Caco-2 (cell line): ENCODE results near the gene TM4SF18. TPM values are rescaled to one million over a fixed set of nuclear protein-coding genes. Genes with fewer than 3 reads are reported as not detected.
A peak's percentile ranks its signal among the peaks of the same experiment; 100 is the strongest.

Source experiments
- BruUV-seq: library from RNA; stranded (reverse); fragments of 400-500 nt; replicated peaks from 2 replicates; lab custom pipeline; 2021; lab: Mats Ljungman, UMichigan
- CTCF ChIA-PET: fragments of 300-600 bp; sonication (Branson Sonifier 250); formaldehyde crosslinking; loops from one replicate; lab custom pipeline; 2022; ENCODE audit warnings: antibody characterized with exemption; lab: Charles Lee
- POLR2A ChIA-PET: fragments of 300-600 bp; sonication (Branson Sonifier 250); formaldehyde crosslinking; loops from one replicate; lab custom pipeline; 2022; ENCODE audit warnings: antibody characterized with exemption; lab: Charles Lee
- DNase-seq, 2 experiments: peaks; one replicate each; pipeline versions ENCODE4 v3.0.0 to v3.0.0-alpha.2; 2020 to 2022
- H3K27me3 ChIP-seq: replicated peaks from 2 replicates; pipeline ENCODE4 v1.6.0; 2011; ENCODE audit warnings: low read length; ENCODE audit not compliant: control insufficient read depth, insufficient read depth
- H3K36me3 ChIP-seq: 2 replicates; pipeline ENCODE4 v1.5.1; 2011; ENCODE audit warnings: low read length; ENCODE audit not compliant: control insufficient read depth, insufficient read depth
- H3K4me1 ChIP-seq: fragments of 250-450 bp; sonication (Bioruptor Pico); 2 replicates; pipeline ENCODE4 v1.5.1; 2020; ENCODE audit warnings: mild to moderate bottlenecking
- H3K4me3 ChIP-seq: 2 replicates; pipeline ENCODE4 v1.5.1; 2011; ENCODE audit warnings: low read depth, mild to moderate bottlenecking, control low read depth, low read length
- H3K9me3 ChIP-seq: fragments of 250-450 bp; sonication (Bioruptor Pico); 2 replicates; pipeline ENCODE4 v1.5.1; 2020; ENCODE audit warnings: mild to moderate bottlenecking, moderate library complexity
- H3K27ac Mint-ChIP-seq: one replicate; pipeline ENCODE4 v1.8.0; 2022; ENCODE audit warnings: mixed read lengths; ENCODE audit not compliant: unreplicated experiment
- H3K27me3 Mint-ChIP-seq: one replicate; pipeline ENCODE4 v1.8.0; 2022; ENCODE audit warnings: mixed read lengths; ENCODE audit not compliant: insufficient read depth, unreplicated experiment
- H3K36me3 Mint-ChIP-seq: one replicate; pipeline ENCODE4 v1.8.0; 2022; ENCODE audit warnings: mild to moderate bottlenecking, mixed read lengths; ENCODE audit not compliant: insufficient read depth, unreplicated experiment
- H3K4me1 Mint-ChIP-seq: one replicate; pipeline ENCODE4 v1.8.0; 2022; ENCODE audit warnings: low read depth, mixed read lengths; ENCODE audit not compliant: unreplicated experiment
- H3K4me3 Mint-ChIP-seq: one replicate; pipeline ENCODE4 v1.8.0; 2022; ENCODE audit warnings: mild to moderate bottlenecking, moderate library complexity, mixed read lengths; ENCODE audit not compliant: unreplicated experiment
- H3K9me3 Mint-ChIP-seq: one replicate; pipeline ENCODE4 v1.8.0; 2022; ENCODE audit warnings: mixed read lengths; ENCODE audit not compliant: unreplicated experiment
- intact Hi-C: fragments of 100-400 bp; cut with micrococcal nuclease; formaldehyde crosslinking; loops from one replicate; pipeline ENCODE4 v1.10.0; 2022; ENCODE audit not compliant: unreplicated experiment
- total RNA-seq: library from RNA; stranded (reverse); gene quantifications from 2 replicates; pipeline ENCODE4 v1.2.3, GENCODE V29; 2022
- TF ChIP-seq, protein P1 (sequence below), 2 experiments: fragments of 200-600 bp in 1 of 2; IDR thresholded peaks; 1 replicate in 1 of 2; 2 replicates in 1 of 2; pipeline versions ENCODE4 v1.5.1 to v1.8.0; 2011 to 2022; ENCODE audit warnings: antibody characterized with exemption in 1 of 2, control low read depth in 1 of 2, inconsistent platforms in 1 of 2, low read depth in 1 of 2, low read length in 1 of 2, mild to moderate bottlenecking in 1 of 2, moderate library complexity in 1 of 2; ENCODE audit not compliant: insufficient read depth in 1 of 2, severe bottlenecking in 1 of 2, unreplicated experiment in 1 of 2

The TM4SF18 gene
- total RNA-seq, 1 experiment from 2014 or later, result not detected

DNA sequence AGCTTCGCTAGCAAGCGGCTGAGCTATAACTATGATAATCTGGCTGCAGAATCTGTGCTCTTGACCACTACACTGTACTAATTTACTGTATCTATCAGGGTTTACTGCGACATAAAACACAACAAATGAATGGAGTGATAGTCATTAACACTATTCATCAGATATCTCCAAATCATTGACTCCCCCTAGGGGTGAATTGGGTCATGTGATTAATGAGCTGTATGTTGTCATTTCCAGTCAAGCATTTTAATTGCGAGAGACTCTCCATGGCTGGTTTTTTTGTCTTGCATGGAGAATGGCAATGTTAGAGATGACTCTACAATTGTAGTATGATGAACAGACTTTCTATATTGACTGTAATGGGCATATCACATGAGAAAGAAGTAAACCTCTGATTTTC, 10.5 kb upstream of the TM4SF18 start:
- Mint-ChIP-seq H3K27me3 (no peaks in the 10 kb centered on the region), H3K4me1 (peaks cover 19% of the 10 kb centered on the region), H3K9me3 (peaks cover 8% of the 10 kb centered on the region), H3K4me3 (no peak overlapping the region), H3K27ac (no peak overlapping the region), H3K36me3 (peaks cover 10% of the 10 kb centered on the region)
- BruUV-seq, result no TSS peak
- intact Hi-C loops, result no loop called here
- peaks cover 29% of the 10 kb centered on the region for H3K4me1 ChIP-seq
- ChIA-PET CTCF (interaction anchor here (0.6 to 1.3 kb wide), 3 partner anchors 12 to 223 kb away, joined by 3 read pairs; no protein-coding TSS in a partner anchor), POLR2A (no interaction called here)
- peak in 1 of 2 experiments; percentile 22 for DNase-seq
- TF ChIP-seq, protein P1, sequence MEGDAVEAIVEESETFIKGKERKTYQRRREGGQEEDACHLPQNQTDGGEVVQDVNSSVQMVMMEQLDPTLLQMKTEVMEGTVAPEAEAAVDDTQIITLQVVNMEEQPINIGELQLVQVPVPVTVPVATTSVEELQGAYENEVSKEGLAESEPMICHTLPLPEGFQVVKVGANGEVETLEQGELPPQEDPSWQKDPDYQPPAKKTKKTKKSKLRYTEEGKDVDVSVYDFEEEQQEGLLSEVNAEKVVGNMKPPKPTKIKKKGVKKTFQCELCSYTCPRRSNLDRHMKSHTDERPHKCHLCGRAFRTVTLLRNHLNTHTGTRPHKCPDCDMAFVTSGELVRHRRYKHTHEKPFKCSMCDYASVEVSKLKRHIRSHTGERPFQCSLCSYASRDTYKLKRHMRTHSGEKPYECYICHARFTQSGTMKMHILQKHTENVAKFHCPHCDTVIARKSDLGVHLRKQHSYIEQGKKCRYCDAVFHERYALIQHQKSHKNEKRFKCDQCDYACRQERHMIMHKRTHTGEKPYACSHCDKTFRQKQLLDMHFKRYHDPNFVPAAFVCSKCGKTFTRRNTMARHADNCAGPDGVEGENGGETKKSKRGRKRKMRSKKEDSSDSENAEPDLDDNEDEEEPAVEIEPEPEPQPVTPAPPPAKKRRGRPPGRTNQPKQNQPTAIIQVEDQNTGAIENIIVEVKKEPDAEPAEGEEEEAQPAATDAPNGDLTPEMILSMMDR (IDR thresholded peaks at IDR 0.05; ENCODE audit: insufficient read depth in 1 of 2, low read depth in 1 of 2, low read length in 1 of 2, severe bottlenecking in 1 of 2, unreplicated experiment in 1 of 2), result no peak
- no peaks in the 10 kb centered on the region for H3K27me3 ChIP-seq
- no peaks in the 10 kb centered on the region for H3K36me3 ChIP-seq
- H3K9me3 ChIP-seq, result no peaks in the 10 kb centered on the region
- H3K4me3 ChIP-seq, result no peak overlapping the region

DNA sequence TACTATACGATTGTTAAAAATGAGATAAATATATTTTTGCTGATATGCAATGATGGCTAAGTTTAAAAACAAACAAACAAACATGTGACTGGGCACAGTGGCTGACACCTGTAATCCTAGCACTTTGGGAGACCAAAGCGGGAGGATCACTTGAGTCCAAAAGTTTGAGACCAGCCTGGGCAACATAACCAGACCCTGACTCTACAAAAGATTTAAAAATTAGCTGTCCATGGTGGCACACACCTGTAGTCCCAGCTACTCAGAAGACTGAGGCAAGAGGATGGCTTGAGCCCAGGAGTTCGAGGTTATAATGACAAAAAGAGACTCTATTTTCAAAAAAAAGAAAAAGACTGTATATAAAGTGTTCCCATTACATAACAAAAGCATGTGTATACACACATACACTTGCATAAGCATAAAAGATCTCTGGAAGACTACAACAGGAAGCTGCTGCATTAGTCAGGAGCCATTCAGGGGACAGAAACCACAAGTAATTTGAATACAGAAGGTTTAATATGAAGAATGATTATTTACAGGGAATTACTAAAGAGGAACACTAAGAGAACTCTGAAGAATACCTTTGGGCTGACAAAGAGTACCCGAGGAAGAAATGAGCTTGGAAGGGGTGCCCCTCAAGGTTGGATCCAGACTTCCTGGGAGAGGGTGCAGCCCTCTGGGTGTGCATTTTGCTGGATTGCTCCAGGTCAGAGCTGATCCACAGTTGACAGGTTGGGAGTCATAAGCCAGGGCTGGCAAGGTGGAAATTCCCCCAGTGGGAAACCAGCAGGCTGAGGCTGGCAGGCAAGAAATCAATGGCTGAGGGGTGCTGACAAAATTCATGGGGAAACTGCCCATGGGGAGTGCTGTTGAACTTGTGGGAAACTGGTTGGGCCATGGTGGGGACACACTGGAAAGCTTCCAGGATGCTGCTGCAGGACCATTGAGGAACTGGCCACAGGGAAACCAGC, 9.3 kb upstream of the TM4SF18 start:
- Mint-ChIP-seq H3K9me3 (peaks cover 8% of the 10 kb centered on the region), H3K4me3 (no peak overlapping the region), H3K36me3 (peaks cover 10% of the 10 kb centered on the region), H3K4me1 (peaks cover 19% of the 10 kb centered on the region), H3K27me3 (no peaks in the 10 kb centered on the region), H3K27ac (no peak overlapping the region)
- H3K36me3 ChIP-seq, result no peaks in the 10 kb centered on the region
- intact Hi-C loops, result no loop called here
- ChIA-PET CTCF (interaction anchor here (1.3 kb wide), 1 partner anchor 13 kb away, joined by 3 read pairs; no protein-coding TSS in a partner anchor), POLR2A (no interaction called here)
- DNase-seq, result no peak
- H3K4me3 ChIP-seq, result no peak overlapping the region
- no peaks in the 10 kb centered on the region for H3K27me3 ChIP-seq
- H3K9me3 ChIP-seq, result no peaks in the 10 kb centered on the region
- TF ChIP-seq, protein P1 (IDR thresholded peaks at IDR 0.05; ENCODE audit: insufficient read depth in 1 of 2, low read depth in 1 of 2, low read length in 1 of 2, severe bottlenecking in 1 of 2, unreplicated experiment in 1 of 2), result no peak
- no TSS peak for BruUV-seq
- H3K4me1 ChIP-seq, result peaks cover 31% of the 10 kb centered on the region

DNA sequence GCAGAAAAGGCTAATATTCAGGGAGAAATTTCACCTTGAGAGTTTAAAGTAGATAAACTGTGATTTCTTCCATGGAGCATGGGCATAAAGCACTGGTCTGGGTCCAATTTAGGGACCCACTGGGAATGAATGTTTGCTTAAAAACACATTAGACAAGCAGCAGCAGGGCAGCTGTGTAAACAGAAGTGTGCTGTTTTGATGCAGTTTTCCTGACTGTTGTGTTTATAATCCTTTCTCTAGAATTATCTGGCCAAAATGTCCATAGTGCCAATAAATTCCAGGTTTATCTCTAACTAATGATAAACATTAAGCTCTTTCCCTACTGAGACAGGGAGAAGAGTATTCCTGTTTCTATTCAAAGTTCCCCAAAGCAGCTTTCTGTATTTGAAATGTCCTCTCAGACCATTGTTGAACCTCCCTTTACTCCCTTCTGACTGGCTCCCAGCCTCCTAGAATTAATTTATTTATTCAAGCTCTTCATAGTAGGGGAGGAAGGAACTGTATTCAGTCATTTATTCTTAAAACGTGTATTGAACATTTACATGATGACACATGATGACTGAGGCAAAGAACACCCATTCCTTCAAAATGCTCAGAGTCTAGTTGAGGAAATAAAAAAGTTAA, 7.0 kb upstream of the TM4SF18 start:
- Mint-ChIP-seq H3K36me3 (peaks cover 10% of the 10 kb centered on the region), H3K4me1 (peaks cover 19% of the 10 kb centered on the region), H3K9me3 (no peaks in the 10 kb centered on the region), H3K27me3 (no peaks in the 10 kb centered on the region), H3K27ac (peak overlapping the region; percentile 74), H3K4me3 (peak overlapping the region; percentile 30)
- intact Hi-C loops, result loop anchor here (1.0 to 2.0 kb wide), 2 partner anchors 40 to 46 kb away; no protein-coding TSS in a partner anchor
- TF ChIP-seq, protein P1 (IDR thresholded peaks at IDR 0.05; ENCODE audit: insufficient read depth in 1 of 2, low read depth in 1 of 2, low read length in 1 of 2, severe bottlenecking in 1 of 2, unreplicated experiment in 1 of 2), result no peak
- no TSS peak for BruUV-seq
- CTCF ChIA-PET, result interaction anchor here (0.8 kb wide), 1 partner anchor 149 kb away, joined by 3 read pairs; no protein-coding TSS in a partner anchor
- Histone ChIP-seq H3K36me3 (no peaks in the 10 kb centered on the region), H3K27me3 (no peaks in the 10 kb centered on the region), H3K4me3 (no peak overlapping the region), H3K4me1 (peaks cover 31% of the 10 kb centered on the region), H3K9me3 (no peaks in the 10 kb centered on the region)
- POLR2A ChIA-PET, result no interaction called here
- DNase-seq, result peak; percentile 16 to 42
